H9 (cell line): Measurements from ENCODE around the gene RPL18. TPM values are rescaled to one million over a fixed set of nuclear protein-coding genes. Genes with fewer than 3 reads are reported as not detected.

ENCODE experiments used
- DNase-seq: peaks from one replicate; pipeline ENCODE4 v3.0.0-alpha.2; 2017
- H2AFZ ChIP-seq: one replicate; pipeline ENCODE4 v1.6.1; 2013; ENCODE audit warnings: mild to moderate bottlenecking, low read length, control low read depth, moderate library complexity
- H2AK5ac ChIP-seq: 2 replicates; pipeline ENCODE4 v1.6.1; 2013; ENCODE audit warnings: low read length, control low read depth, mixed read lengths; ENCODE audit not compliant: insufficient read length
- H2BK120ac ChIP-seq: one replicate; pipeline ENCODE4 v1.6.1; 2013; ENCODE audit warnings: low read depth, mild to moderate bottlenecking, low read length, control low read depth, inconsistent platforms; ENCODE audit not compliant: poor library complexity, severe bottlenecking
- H2BK12ac ChIP-seq: 2 replicates; pipeline ENCODE4 v1.6.1; 2013; ENCODE audit warnings: low read length, control low read depth, mixed read lengths, low read depth; ENCODE audit not compliant: insufficient read length
- H2BK15ac ChIP-seq: 2 replicates; pipeline ENCODE4 v1.6.1; 2013; ENCODE audit warnings: low read depth, low read length, control low read depth
- H2BK20ac ChIP-seq: one replicate; pipeline ENCODE4 v1.6.1; 2013; ENCODE audit warnings: low read depth, mild to moderate bottlenecking, low read length, control low read depth, inconsistent platforms; ENCODE audit not compliant: poor library complexity, severe bottlenecking
- H2BK5ac ChIP-seq: 2 replicates; pipeline ENCODE4 v1.6.1; 2013; ENCODE audit warnings: low read length, control low read depth, mixed read lengths; ENCODE audit not compliant: insufficient read length
- H3K14ac ChIP-seq: 2 replicates; pipeline ENCODE4 v1.6.1; 2013; ENCODE audit warnings: low read length, control low read depth; ENCODE audit not compliant: insufficient read depth
- H3K18ac ChIP-seq: 2 replicates; pipeline ENCODE4 v1.6.1; 2013; ENCODE audit warnings: low read depth, mild to moderate bottlenecking, mixed read lengths, low read length, control low read depth; ENCODE audit not compliant: insufficient read length
- H3K23ac ChIP-seq: 2 replicates; pipeline ENCODE4 v1.6.1; 2013; ENCODE audit warnings: low read length, control low read depth, mixed read lengths, low read depth; ENCODE audit not compliant: insufficient read length
- H3K23me2 ChIP-seq: 2 replicates; pipeline ENCODE4 v1.6.1; 2013; ENCODE audit warnings: low read depth, mild to moderate bottlenecking, mixed read lengths, low read length, control low read depth; ENCODE audit not compliant: insufficient read length, poor library complexity, severe bottlenecking
- H3K27ac ChIP-seq: 2 replicates; pipeline ENCODE4 v1.5.1; 2013; ENCODE audit warnings: low read length, control low read depth, mixed read lengths, low read depth; ENCODE audit not compliant: insufficient read length
- H3K27me3 ChIP-seq: 2 replicates; pipeline ENCODE4 v1.6.1; 2013; ENCODE audit warnings: low read length, control low read depth, inconsistent platforms; ENCODE audit not compliant: insufficient read depth
- H3K4ac ChIP-seq: 2 replicates; pipeline ENCODE4 v1.6.1; 2013; ENCODE audit warnings: low read depth, mild to moderate bottlenecking, control low read depth, inconsistent platforms, low read length, moderate library complexity
- H3K4me1 ChIP-seq: 2 replicates; pipeline ENCODE4 v1.6.1; 2013; ENCODE audit warnings: low read length, control low read depth, inconsistent platforms; ENCODE audit not compliant: insufficient read depth
- H3K4me2 ChIP-seq: 2 replicates; pipeline ENCODE4 v1.6.1; 2013; ENCODE audit warnings: low read length, control low read depth, mixed read lengths; ENCODE audit not compliant: insufficient read length, insufficient read depth
- H3K56ac ChIP-seq: 2 replicates; pipeline ENCODE4 v1.6.1; 2013; ENCODE audit warnings: low read depth, mild to moderate bottlenecking, mixed read lengths, low read length, control low read depth; ENCODE audit not compliant: insufficient read length
- H3K79me1 ChIP-seq: 2 replicates; pipeline ENCODE4 v1.6.1; 2013; ENCODE audit warnings: low read depth, mild to moderate bottlenecking, moderate library complexity, low read length, control low read depth, inconsistent platforms; ENCODE audit not compliant: insufficient read depth, poor library complexity, severe bottlenecking
- H3K79me2 ChIP-seq: 2 replicates; pipeline ENCODE4 v1.6.1; 2013; ENCODE audit warnings: low read length, control low read depth, inconsistent platforms; ENCODE audit not compliant: insufficient read depth
- H3K9ac ChIP-seq: 2 replicates; pipeline ENCODE4 v1.6.1; 2013; ENCODE audit warnings: low read length, control low read depth, mixed read lengths; ENCODE audit not compliant: insufficient read length; ENCODE audit errors: extremely low read depth
- H3K9me3 ChIP-seq: one replicate; pipeline ENCODE4 v1.6.1; 2013; ENCODE audit warnings: low read depth, low read length, inconsistent platforms; ENCODE audit not compliant: control insufficient read depth
- H3T11ph ChIP-seq: one replicate; pipeline ENCODE4 v1.6.1; 2013; ENCODE audit warnings: mild to moderate bottlenecking, low read length, control low read depth, inconsistent platforms
- H4K20me1 ChIP-seq: one replicate; pipeline ENCODE4 v1.6.1; 2013; ENCODE audit not compliant: control insufficient read depth, insufficient read length, insufficient read depth
- H4K5ac ChIP-seq: 2 replicates; pipeline ENCODE4 v1.6.1; 2013; ENCODE audit warnings: low read depth, mild to moderate bottlenecking, mixed read lengths, low read length, control low read depth; ENCODE audit not compliant: insufficient read length
- H4K8ac ChIP-seq: replicated peaks from 2 replicates; pipeline ENCODE4 v1.6.1; 2013; ENCODE audit warnings: low read length, control low read depth, mixed read lengths, low read depth; ENCODE audit not compliant: insufficient read length
- H4K91ac ChIP-seq: 2 replicates; pipeline ENCODE4 v1.6.1; 2013; ENCODE audit warnings: low read depth, mild to moderate bottlenecking, moderate library complexity, mixed read lengths, low read length, control low read depth; ENCODE audit not compliant: insufficient read length
- H3K27ac Mint-ChIP-seq, 3 experiments: 2 replicates in 2 of 3; 3 replicates in 1 of 3; pipeline ENCODE4 v1.8.0; 2020 to 2021; ENCODE audit warnings: mixed read lengths in 3 of 3, mild to moderate bottlenecking in 1 of 3, moderate library complexity in 1 of 3
- H3K27me3 Mint-ChIP-seq: 2 replicates; pipeline ENCODE4 v1.8.0; 2021; ENCODE audit warnings: low read depth, mild to moderate bottlenecking, moderate library complexity, mixed read lengths
- H3K36me3 Mint-ChIP-seq, 3 experiments: 2 replicates in 2 of 3; 3 replicates in 1 of 3; pipeline ENCODE4 v1.8.0; 2020 to 2021; ENCODE audit warnings: low read depth in 3 of 3, mixed read lengths in 3 of 3; ENCODE audit not compliant: insufficient read depth in 1 of 3
- H3K4me1 Mint-ChIP-seq, 2 experiments: 2 replicates each; pipeline ENCODE4 v1.8.0; 2020; ENCODE audit warnings: mixed read lengths in 2 of 2
- H3K4me3 Mint-ChIP-seq, 2 experiments: 2 replicates in 1 of 2; 3 replicates in 1 of 2; pipeline ENCODE4 v1.8.0; 2020 to 2021; ENCODE audit warnings: mild to moderate bottlenecking in 2 of 2, mixed read lengths in 2 of 2, moderate library complexity in 1 of 2
- H3K9me3 Mint-ChIP-seq, 2 experiments: 2 replicates in 1 of 2; 3 replicates in 1 of 2; pipeline ENCODE4 v1.8.0; 2020; ENCODE audit warnings: mild to moderate bottlenecking in 2 of 2, mixed read lengths in 2 of 2, moderate library complexity in 1 of 2
- CTCF ChIP-seq: fragments of 200-600 bp; sonication (generic); conservative IDR thresholded peaks from 3 replicates; pipeline ENCODE4 v1.8.0; 2021; ENCODE audit warnings: antibody characterized with exemption, mild to moderate bottlenecking
- WGBS: extraction: QIAGEN DNeasy Blood & Tissue Kit; methylation state at CpG from one replicate; pipeline ENCODE4 v1.1.7; 2013; ENCODE audit warnings: missing lambda C conversion rate, low lambda C conversion rate, mixed read lengths; ENCODE audit not compliant: insufficient read length; ENCODE audit errors: extremely low coverage; 5-methylcytosine and 5-hydroxymethylcytosine counted together
- total RNA-seq: library from RNA; stranded (reverse); gene quantifications from 2 replicates; pipeline ENCODE4 v1.2.1, GENCODE V29; 2021

The RPL18 gene
- total RNA-seq, 1 experiment from 2014 or later = 1,855 TPM

GRCh38 chr19:48598996-48599700 is 19.8 kb downstream of the RPL18 start:
- Histone ChIP-seq H4K8ac (no peak overlapping the region), H3K14ac (no peak overlapping the region), H3K79me1 (no peaks in the 10 kb centered on the region), H3K4me2 (no peak overlapping the region), H2BK20ac (no peak overlapping the region), H2BK120ac (no peak overlapping the region), H3K23me2 (no peaks in the 10 kb centered on the region), H3K9me3 (no peaks in the 10 kb centered on the region), H2BK5ac (no peak overlapping the region), H2BK15ac (no peak overlapping the region), H2BK12ac (no peak overlapping the region), H2AFZ (no peak overlapping the region), H3T11ph (no peak overlapping the region), H2AK5ac (no peak overlapping the region), H3K23ac (no peak overlapping the region), H3K27ac (no peak overlapping the region), H3K4me1 (no peaks in the 10 kb centered on the region), H3K18ac (no peak overlapping the region), H3K27me3 (no peaks in the 10 kb centered on the region), H3K56ac (no peak overlapping the region), H4K91ac (no peak overlapping the region), H3K9ac (no peak overlapping the region), H4K20me1 (no peaks in the 10 kb centered on the region), H3K79me2 (no peaks in the 10 kb centered on the region), H4K5ac (no peak overlapping the region), H3K4ac (no peak overlapping the region)
- peaks cover 0 to 3% of the 10 kb centered on the region in 2 experiments; a peak in 1 of 4 replicates for H3K4me1 Mint-ChIP-seq
- no peak for DNase-seq
- peak overlapping the region in 2 of 3 experiments; percentile 9 to 58; a peak in 1 of 7 replicates for H3K27ac Mint-ChIP-seq
- no peaks in the 10 kb centered on the region; a peak in 1 of 7 replicates for H3K36me3 Mint-ChIP-seq
- TF ChIP-seq CTCF = no peak
- H3K9me3 Mint-ChIP-seq = no peaks in the 10 kb centered on the region
- H3K4me3 Mint-ChIP-seq = no peak overlapping the region
- peaks cover 1% of the 10 kb centered on the region for H3K27me3 Mint-ChIP-seq
- no CpG with 5 or more reads among the region's 30 CpGs for WGBS
